ENCODE data around the gene NUDT3. TPM values are rescaled to one million over a fixed set of nuclear protein-coding genes. Genes with fewer than 3 reads are reported as not detected.

NUDT3 gene
- total and polyA plus RNA-seq, 9 of the 15 experiments (the other 6 are each of a cell fraction or from before 2014, with no cell fraction given), result 5.4 to 81.2 (median 56.4) TPM

- TF ChIP-seq USF1 (CRISPR knock-in tag; IDR thresholded peaks at IDR 0.05) (no peak), MBD2 (IDR thresholded peaks at IDR 0.05; ENCODE audit: borderline replicate concordance, low read depth) (no peak), PRPF4 (IDR thresholded peaks at IDR 0.05; ENCODE audit: insufficient read depth, low read depth, low read length, poor library complexity, severe bottlenecking) (no peak), NCOA4 (IDR thresholded peaks at IDR 0.05; ENCODE audit: partially characterized antibody) (no peak), ZNF24 (IDR thresholded peaks at IDR 0.05) (no peak), NCOA2 (IDR thresholded peaks at IDR 0.05; ENCODE audit: partially characterized antibody in 2 of 2) (no peak), ZHX1 (conservative IDR thresholded peaks at IDR 0.05; ENCODE audit: low read length) (no peak), MCM2 (IDR thresholded peaks at IDR 0.05; ENCODE audit: low read depth) (no peak), FOXJ3 (CRISPR knock-in tag; IDR thresholded peaks at IDR 0.05) (no peak), ZBTB12 (CRISPR knock-in tag; IDR thresholded peaks at IDR 0.05) (no peak), ZNF41 (CRISPR knock-in tag; conservative IDR thresholded peaks at IDR 0.05) (no peak), ZSCAN32 (CRISPR knock-in tag; IDR thresholded peaks at IDR 0.05) (no peak), ZNF445 (CRISPR knock-in tag; IDR thresholded peaks at IDR 0.05; ENCODE audit: low read depth) (no peak), KAT8 (IDR thresholded peaks at IDR 0.05; ENCODE audit: low read depth) (no peak), RNF2 (IDR thresholded peaks at IDR 0.05) (no peak), ELK3 (CRISPR knock-in tag; IDR thresholded peaks at IDR 0.05) (no peak), BRD9 (IDR thresholded peaks at IDR 0.05; ENCODE audit: low read depth, partially characterized antibody) (no peak), ZNF449 (CRISPR knock-in tag; IDR thresholded peaks at IDR 0.05) (no peak), DNMT1 (IDR thresholded peaks at IDR 0.05) (no peak), ZNF583 (CRISPR knock-in tag; IDR thresholded peaks at IDR 0.05) (no peak), ZNF282 (CRISPR knock-in tag; IDR thresholded peaks at IDR 0.05) (0 out of 2 replicates have a peak, but pooled peaks have one; percentile 62), EP300 (IDR thresholded peaks at IDR 0.05; ENCODE audit: low read length) (no peak), ZNF436 (CRISPR knock-in tag; IDR thresholded peaks at IDR 0.05) (no peak)
These were observed 145.7 kb downstream of the NUDT3 start (continued) for GRCh38 chr6:34246563-34247391.
